ENCODE measurements around the gene PLA2R1. TPM values are rescaled to one million over a fixed set of nuclear protein-coding genes. Genes with fewer than 3 reads are reported as not detected.
A peak's percentile ranks its signal among the peaks of the same experiment; 100 is the strongest.

PLA2R1 gene
- total and polyA plus RNA-seq, 7 donors = 0.17 to 0.97 (median 0.26) TPM

DNA sequence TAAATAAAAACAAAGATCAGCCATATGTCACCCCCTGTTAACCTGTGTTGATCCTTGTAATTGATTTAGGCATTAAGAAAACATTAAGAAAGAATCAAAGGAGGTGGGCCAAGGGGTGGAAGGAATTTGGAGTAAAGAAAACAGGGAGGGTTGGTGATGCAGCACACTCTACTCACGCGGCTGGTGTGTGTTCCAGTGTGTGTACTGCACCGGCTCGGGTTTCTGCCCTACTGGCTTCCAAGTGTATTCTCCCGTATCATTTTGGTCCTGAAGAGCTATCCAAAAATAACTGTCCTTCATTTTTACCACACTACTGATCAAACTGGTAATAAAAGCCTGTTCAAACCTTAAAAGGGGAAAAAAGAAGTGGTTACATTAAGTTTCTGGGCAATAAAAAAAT, 56.9 kb downstream of the PLA2R1 start:
- no peaks in the 10 kb centered on the region for H3K9me3 ChIP-seq
- intact Hi-C loops (cut with DNase I) = no loop called here
- TF ChIP-seq, protein P1, sequence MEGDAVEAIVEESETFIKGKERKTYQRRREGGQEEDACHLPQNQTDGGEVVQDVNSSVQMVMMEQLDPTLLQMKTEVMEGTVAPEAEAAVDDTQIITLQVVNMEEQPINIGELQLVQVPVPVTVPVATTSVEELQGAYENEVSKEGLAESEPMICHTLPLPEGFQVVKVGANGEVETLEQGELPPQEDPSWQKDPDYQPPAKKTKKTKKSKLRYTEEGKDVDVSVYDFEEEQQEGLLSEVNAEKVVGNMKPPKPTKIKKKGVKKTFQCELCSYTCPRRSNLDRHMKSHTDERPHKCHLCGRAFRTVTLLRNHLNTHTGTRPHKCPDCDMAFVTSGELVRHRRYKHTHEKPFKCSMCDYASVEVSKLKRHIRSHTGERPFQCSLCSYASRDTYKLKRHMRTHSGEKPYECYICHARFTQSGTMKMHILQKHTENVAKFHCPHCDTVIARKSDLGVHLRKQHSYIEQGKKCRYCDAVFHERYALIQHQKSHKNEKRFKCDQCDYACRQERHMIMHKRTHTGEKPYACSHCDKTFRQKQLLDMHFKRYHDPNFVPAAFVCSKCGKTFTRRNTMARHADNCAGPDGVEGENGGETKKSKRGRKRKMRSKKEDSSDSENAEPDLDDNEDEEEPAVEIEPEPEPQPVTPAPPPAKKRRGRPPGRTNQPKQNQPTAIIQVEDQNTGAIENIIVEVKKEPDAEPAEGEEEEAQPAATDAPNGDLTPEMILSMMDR (IDR thresholded peaks at IDR 0.05) = no peak
- no peak overlapping the region for H3K27ac ChIP-seq
- no peaks in the 10 kb centered on the region for H3K27me3 ChIP-seq (ENCODE audit: insufficient read depth in 3 of 3, low read length in 2 of 3)
- no peaks in the 10 kb centered on the region for H3K36me3 ChIP-seq (ENCODE audit: insufficient read depth in 1 of 2, low read depth in 1 of 2)
- H3K4me3 ChIP-seq = no peak overlapping the region
- H3K4me1 ChIP-seq = peaks cover 16% of the 10 kb centered on the region
- DNase-seq = peak in 1 of 2 donors; percentile 54
- ATAC-seq = peak; percentile 64 to 92 (median 83)
- 40 to 52% (median 42%) methylated on average over 5 of the region's 5 CpGs for WGBS, 3 donors

DNA sequence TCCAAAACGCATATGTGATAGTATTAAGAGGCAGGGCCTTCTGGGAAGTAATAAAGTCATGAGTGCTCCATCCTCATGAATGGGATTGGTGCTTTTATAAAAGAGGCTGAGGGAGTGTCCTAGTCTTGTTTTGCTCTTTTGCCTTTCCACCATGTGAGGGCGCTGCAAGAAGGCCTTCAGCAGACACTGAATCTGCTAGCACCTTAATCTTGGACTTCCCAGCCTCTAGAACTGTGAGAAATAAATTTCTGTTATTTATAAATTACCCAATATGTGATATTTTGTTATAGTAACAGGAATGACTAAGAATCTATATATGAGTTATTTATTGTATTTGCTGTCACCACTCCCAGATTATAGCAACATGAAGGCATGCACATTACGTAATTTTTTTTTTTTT, 63.5 kb downstream of the PLA2R1 start:
- WGBS, 3 donors = 87 to 96% (median 90%) methylated on average over 3 of the region's 3 CpGs
- H3K9me3 ChIP-seq = no peaks in the 10 kb centered on the region
- no peak for ATAC-seq

DNA sequence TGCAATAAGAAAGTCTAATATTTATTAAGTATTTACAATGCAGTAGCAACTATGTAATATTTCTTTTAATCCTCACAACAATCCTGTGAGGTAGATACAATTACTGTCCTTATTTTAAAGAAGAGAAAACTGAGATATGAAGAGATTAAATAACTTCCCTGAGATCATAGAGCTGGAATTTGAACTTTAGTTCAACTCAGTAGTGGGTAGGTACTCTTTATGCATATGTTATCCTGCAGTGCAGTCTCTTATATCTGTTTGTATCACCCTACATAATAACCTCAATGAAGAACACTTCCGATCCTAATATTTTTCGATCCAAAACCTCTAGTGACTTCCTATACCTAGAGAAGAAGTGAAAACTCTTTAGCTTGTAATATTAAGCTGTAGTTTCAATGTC, 64.2 kb downstream of the PLA2R1 start:
- intact Hi-C loops (cut with DNase I) = no loop called here
- Histone ChIP-seq H3K4me1 (no peaks in the 10 kb centered on the region), H3K27ac (no peak overlapping the region), H3K9me3 (no peaks in the 10 kb centered on the region), H3K36me3 (ENCODE audit: insufficient read depth in 1 of 2, low read depth in 1 of 2) (no peaks in the 10 kb centered on the region), H3K27me3 (ENCODE audit: insufficient read depth in 3 of 3, low read length in 2 of 3) (no peaks in the 10 kb centered on the region), H3K4me3 (no peak overlapping the region)
- DNase-seq (no peak), ATAC-seq (no peak)
- WGBS, 3 donors = 85 to 95% (median 89%) methylated on average over 2 of the region's 2 CpGs
- TF ChIP-seq, protein P1 (IDR thresholded peaks at IDR 0.05) = no peak

More for the DNA sequence above, 63.5 kb downstream of the PLA2R1 start:
- DNase-seq = no peak
- Histone ChIP-seq H3K4me1 (no peaks in the 10 kb centered on the region), H3K36me3 (ENCODE audit: insufficient read depth in 1 of 2, low read depth in 1 of 2) (no peaks in the 10 kb centered on the region), H3K27ac (no peak overlapping the region), H3K4me3 (no peak overlapping the region), H3K27me3 (ENCODE audit: insufficient read depth in 3 of 3, low read length in 2 of 3) (no peaks in the 10 kb centered on the region)
- intact Hi-C loops (cut with DNase I) = no loop called here
- TF ChIP-seq, protein P1 (IDR thresholded peaks at IDR 0.05) = no peak

DNA sequence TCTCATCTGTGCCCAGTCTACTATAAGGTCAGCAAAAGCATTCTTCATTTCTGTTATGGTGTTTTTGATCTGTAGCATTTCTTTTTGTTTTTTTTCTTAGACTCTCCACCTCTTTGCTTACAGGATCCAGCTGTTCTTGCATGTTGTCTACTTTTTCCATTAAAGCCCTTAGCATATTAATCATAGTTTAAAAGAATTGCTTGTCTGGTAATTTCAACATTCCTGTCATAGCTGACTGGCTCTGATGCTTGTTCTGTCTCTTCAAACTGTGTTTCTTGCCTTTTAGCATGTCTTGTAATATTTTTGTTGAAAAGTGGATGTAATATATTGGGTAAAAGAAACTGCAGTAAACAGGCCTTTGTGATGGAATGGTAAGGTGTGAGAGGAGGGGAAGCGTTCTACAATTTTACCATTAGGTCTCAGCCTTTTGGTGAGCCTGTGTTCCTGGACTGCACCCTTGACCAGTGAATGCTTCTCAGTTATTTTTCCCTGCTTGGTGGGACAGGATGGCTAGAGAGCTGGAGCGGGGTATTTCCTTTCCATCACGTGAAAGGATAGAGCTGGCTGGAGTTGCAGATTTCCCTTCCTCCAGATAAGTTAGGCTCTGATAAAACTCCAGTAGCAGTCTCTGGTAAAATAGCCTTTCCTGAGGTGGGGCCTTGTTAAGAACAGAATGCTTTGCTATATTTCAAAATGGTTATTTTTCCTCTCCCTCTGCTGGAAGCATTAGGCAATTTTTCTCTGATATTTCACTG, 65.4 kb downstream of the PLA2R1 start:
- WGBS, 3 donors = 49 to 73% (median 60%) methylated on average over 3 of the region's 3 CpGs
- DNase-seq = no peak
- ATAC-seq = no peak
- Histone ChIP-seq H3K27ac (no peak overlapping the region), H3K9me3 (no peaks in the 10 kb centered on the region), H3K27me3 (ENCODE audit: insufficient read depth in 3 of 3, low read length in 2 of 3) (no peaks in the 10 kb centered on the region), H3K36me3 (ENCODE audit: insufficient read depth in 1 of 2, low read depth in 1 of 2) (no peaks in the 10 kb centered on the region), H3K4me1 (no peaks in the 10 kb centered on the region), H3K4me3 (no peak overlapping the region)
- TF ChIP-seq, protein P1 (IDR thresholded peaks at IDR 0.05) = no peak
- intact Hi-C loops (cut with DNase I) = no loop called here

DNA sequence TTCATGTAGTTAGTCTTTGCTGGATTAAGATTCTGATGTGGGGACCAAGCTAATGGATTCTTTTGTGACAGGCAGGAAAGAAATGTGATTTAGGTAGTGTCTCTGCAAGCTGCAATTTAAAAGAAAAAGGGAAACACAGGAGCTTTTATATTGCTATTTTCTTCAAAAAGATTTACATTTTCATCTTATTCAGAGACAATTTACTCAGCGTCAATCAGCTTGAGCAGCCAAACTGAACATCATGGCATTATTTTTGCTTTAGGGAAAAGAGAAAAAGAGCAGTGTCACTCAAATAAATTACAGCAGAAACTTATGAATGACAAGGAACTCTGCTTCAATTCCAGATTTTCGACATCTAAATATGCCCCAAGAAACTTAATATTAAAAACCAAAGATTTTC, 67.4 kb downstream of the PLA2R1 start:
- no peak for ATAC-seq
- Histone ChIP-seq H3K27me3 (ENCODE audit: insufficient read depth in 3 of 3, low read length in 2 of 3) (no peaks in the 10 kb centered on the region), H3K9me3 (no peaks in the 10 kb centered on the region), H3K4me1 (no peaks in the 10 kb centered on the region), H3K27ac (no peak overlapping the region), H3K4me3 (no peak overlapping the region), H3K36me3 (ENCODE audit: insufficient read depth in 1 of 2, low read depth in 1 of 2) (no peaks in the 10 kb centered on the region)
- intact Hi-C loops (cut with DNase I) = no loop called here
- WGBS, 3 donors = 89% methylated on average over 2 of the region's 2 CpGs
- no peak for DNase-seq
- TF ChIP-seq, protein P1 (IDR thresholded peaks at IDR 0.05) = no peak
